ENCODE measurements around the gene CSK.

CSK gene

DNA sequence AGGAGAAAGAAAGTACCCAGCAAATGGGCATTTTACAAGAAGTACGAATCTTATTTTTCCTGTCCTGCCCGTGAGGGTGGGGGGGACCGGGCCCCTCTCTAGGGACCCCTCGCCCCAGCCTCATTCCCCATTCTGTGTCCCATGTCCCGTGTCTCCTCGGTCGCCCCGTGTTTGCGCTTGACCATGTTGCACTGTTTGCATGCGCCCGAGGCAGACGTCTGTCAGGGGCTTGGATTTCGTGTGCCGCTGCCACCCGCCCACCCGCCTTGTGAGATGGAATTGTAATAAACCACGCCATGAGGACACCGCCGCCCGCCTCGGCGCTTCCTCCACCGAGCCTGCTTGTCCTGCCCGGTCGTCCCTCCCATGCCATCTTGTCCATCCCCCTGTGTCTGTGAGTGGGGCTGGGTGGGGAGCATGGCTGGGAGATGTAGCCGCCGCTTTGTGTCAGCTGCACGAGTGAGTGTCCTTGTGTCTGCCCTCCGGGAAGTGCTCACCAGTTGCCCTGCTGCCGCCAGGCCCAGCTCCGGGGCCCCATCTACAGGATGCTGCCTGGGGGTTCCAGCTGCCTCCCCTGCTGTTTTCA lies 21.1 kb downstream of the CSK start:
- no peak overlapping the region for H3K4me3 ChIP-seq (ENCODE audit: low read depth, low read length)
- TF ChIP-seq, protein P1, sequence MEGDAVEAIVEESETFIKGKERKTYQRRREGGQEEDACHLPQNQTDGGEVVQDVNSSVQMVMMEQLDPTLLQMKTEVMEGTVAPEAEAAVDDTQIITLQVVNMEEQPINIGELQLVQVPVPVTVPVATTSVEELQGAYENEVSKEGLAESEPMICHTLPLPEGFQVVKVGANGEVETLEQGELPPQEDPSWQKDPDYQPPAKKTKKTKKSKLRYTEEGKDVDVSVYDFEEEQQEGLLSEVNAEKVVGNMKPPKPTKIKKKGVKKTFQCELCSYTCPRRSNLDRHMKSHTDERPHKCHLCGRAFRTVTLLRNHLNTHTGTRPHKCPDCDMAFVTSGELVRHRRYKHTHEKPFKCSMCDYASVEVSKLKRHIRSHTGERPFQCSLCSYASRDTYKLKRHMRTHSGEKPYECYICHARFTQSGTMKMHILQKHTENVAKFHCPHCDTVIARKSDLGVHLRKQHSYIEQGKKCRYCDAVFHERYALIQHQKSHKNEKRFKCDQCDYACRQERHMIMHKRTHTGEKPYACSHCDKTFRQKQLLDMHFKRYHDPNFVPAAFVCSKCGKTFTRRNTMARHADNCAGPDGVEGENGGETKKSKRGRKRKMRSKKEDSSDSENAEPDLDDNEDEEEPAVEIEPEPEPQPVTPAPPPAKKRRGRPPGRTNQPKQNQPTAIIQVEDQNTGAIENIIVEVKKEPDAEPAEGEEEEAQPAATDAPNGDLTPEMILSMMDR (IDR thresholded peaks at IDR 0.05; ENCODE audit: borderline replicate concordance, insufficient read depth, low read depth, low read length) = no peak

DNA sequence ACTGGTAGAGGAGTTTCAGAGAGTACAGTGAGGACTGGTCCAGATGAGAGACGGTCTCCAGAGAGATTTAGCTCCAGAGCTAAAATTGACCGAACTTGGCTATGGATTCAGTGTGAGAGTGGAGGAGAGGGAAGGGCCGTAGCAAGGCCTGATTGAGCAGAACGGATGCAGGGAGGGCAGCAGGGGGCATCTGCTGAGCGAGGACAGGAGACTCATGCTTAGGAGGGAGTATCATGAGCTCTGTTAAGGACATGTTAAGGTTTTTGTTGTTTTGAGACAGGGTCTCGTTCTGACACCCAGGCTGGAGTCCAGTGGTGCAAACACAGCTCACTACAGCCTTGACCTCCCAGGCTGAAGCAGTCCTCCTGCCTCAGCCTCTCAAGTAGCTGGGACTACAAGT lies 23.1 kb downstream of the CSK start:
- TF ChIP-seq, protein P1 (IDR thresholded peaks at IDR 0.05; ENCODE audit: borderline replicate concordance, insufficient read depth, low read depth, low read length) = no peak

DNA sequence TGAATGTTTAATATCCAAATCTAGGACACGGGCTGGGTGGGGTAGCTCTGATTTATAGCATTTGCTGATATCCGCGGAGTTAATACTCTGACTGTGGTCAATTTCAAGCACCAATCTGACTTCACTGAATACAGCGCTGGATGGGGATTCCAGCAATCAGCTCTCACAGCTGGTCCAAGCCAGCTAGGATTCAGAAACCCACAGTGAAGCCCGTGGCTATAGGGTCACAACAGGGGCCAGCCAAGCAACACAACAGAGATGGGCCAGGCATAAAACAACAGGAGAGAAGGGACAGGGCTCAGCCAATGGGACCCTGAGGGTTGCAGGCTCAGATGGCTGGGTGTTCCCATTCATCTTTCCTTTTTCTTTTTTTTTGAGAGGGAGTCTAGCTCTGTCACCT lies 25.4 kb downstream of the CSK start:
- TF ChIP-seq, protein P1 (IDR thresholded peaks at IDR 0.05; ENCODE audit: borderline replicate concordance, insufficient read depth, low read depth, low read length) = no peak

More for the DNA sequence above, 23.1 kb downstream of the CSK start:
- no peak overlapping the region for H3K4me3 ChIP-seq (ENCODE audit: low read depth, low read length)

DNA sequence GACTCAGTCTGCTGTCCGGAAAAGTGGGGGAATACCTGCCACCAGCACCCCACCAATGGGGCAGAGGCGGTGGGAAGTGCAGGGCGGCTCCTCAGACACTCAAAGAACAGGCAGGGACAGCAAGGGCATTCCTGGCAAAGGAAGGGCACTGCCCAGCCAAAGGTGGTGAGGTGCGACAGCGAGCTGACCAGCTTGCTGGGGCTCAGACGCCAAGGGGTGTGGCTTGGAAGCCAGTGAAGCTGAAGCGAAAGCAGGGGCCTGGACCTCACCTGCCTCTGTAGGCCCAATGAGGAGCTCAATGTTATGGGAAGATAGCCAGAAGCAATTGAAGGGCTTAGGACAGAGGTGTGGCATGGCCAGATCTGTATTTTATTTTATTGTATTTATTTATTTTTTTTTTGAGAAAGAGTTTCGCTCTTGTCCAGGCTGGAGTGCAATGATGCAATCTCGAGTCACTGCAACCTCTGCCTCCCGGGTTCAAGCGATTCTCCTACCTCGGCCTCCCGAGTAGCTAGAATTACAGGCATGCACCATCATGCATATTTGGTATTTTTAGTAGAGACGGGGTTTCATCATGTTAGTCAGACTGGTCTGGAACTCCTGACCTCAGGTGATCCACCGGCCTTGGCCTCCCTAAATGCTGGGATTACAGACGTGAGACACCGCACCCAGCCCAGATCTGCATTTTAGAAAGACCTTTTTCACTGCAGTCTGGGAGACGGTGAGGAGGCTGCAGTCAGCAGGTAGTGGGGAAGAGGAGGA lies 26.4 kb downstream of the CSK start:
- no peak overlapping the region for H3K4me3 ChIP-seq (ENCODE audit: low read depth, low read length)
- TF ChIP-seq, protein P1 (IDR thresholded peaks at IDR 0.05; ENCODE audit: borderline replicate concordance, insufficient read depth, low read depth, low read length) = no peak

More for the DNA sequence above, 25.4 kb downstream of the CSK start:
- no peak overlapping the region for H3K4me3 ChIP-seq (ENCODE audit: low read depth, low read length)

DNA sequence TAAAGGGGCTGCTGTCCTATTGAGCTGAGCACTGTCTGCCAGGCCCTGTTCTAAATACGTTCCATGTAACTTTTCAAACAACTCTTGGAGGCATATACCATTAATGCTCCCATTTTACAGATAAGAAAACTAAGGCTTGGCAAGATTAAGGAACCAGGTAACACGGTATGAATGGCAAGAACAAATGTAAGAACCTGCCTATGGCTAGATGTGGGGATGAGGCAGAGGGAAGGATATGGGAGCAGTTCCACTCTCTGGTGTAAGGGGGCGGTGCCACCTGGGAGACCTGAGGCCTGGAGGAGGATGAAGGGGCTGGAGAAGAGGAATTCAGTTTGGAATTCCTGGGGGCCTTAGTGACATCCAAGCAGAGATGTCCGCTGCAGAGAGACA lies 27.0 kb downstream of the CSK start:
- TF ChIP-seq, protein P1 (IDR thresholded peaks at IDR 0.05; ENCODE audit: borderline replicate concordance, insufficient read depth, low read depth, low read length) = no peak; the same call in 1 of the 2 replicates
- no peak overlapping the region for H3K4me3 ChIP-seq (ENCODE audit: low read depth, low read length)

DNA sequence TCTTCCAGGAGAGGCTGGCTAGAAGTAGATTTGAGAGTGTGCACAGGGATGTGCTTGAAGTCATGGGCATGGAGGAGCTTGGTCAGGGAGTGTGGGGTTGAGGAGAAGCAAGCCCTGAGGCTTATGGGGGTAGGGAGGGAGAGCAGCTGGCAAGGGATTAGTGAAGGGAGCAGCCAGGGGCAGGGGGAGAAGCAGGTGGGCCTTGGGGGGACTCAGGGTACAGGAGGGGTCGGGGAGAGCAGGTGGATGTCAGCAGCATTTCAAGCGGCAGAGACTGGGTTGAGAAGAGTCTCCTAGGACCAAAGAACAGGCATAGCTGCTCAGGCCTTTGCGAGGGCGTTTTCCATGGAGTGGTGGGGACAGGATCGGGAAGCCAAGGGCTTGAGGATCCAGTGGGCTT lies 27.4 kb downstream of the CSK start:
- no peak overlapping the region for H3K4me3 ChIP-seq (ENCODE audit: low read depth, low read length)
- TF ChIP-seq, protein P1 (IDR thresholded peaks at IDR 0.05; ENCODE audit: borderline replicate concordance, insufficient read depth, low read depth, low read length) = no peak

DNA sequence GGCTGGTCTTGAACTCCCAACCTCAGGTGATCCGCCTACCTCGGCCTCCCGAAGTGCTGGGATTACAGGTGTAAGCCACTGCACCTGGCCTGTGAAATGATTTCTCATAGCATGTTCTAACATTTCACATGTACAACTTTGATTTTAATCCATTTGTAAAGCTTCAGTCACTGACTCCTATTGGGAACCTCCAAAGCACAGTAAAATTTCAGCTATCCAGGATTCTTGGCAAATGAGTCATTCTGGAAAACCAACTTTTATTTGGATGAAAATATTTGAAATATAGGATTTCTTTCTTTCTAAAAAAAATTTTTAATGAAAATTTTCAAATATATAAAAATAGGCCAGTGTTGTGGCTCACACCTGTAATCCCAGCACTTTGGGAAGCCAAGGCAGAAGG lies 28.1 kb downstream of the CSK start:
- no peak overlapping the region for H3K4me3 ChIP-seq (ENCODE audit: low read depth, low read length)
- TF ChIP-seq, protein P1 (IDR thresholded peaks at IDR 0.05; ENCODE audit: borderline replicate concordance, insufficient read depth, low read depth, low read length) = no peak
